Brain microvascular endothelial cell (primary cell): ENCODE results near the gene PRSS22.

Experiments
- DNase-seq: peaks from one replicate; pipeline ENCODE4 v3.0.0-alpha.2; 2020
- H3K27ac ChIP-seq: fragments of 250-450 bp; sonication (Bioruptor Pico); 2 replicates; pipeline ENCODE4 v1.5.1; 2020; ENCODE audit warnings: mild to moderate bottlenecking, moderate library complexity
- H3K27me3 ChIP-seq: fragments of 250-450 bp; sonication (Bioruptor Pico); replicated peaks from 2 replicates; pipeline ENCODE4 v1.5.1; 2020; ENCODE audit warnings: mild to moderate bottlenecking
- H3K36me3 ChIP-seq: fragments of 250-450 bp; sonication (Bioruptor Pico); replicated peaks from 2 replicates; pipeline ENCODE4 v1.5.1; 2020; ENCODE audit warnings: mild to moderate bottlenecking
- H3K4me3 ChIP-seq: 2 replicates; pipeline ENCODE4 v1.5.1; 2011; ENCODE audit warnings: low read depth, mild to moderate bottlenecking, control low read depth, low read length, moderate library complexity
- CTCF ChIP-seq: IDR thresholded peaks from 2 replicates; pipeline ENCODE4 v1.5.1; 2011; ENCODE audit warnings: low read depth, mild to moderate bottlenecking, moderate library complexity, low read length, control low read depth, inconsistent platforms; ENCODE audit errors: missing control alignments
- in situ Hi-C: cut with HindIII; loops from 2 replicates; pipeline ENCODE4 v1.10.0; 2017; ENCODE audit warnings: low sequenced_read_pairs, low pct_ligation_motif_present

PRSS22 gene

GRCh38 chr16:2835638-2836493 lies 22.1 kb downstream of the PRSS22 start:
- Histone ChIP-seq H3K27me3 (no peaks in the 10 kb centered on the region), H3K27ac (peak overlapping the region; percentile 26), H3K36me3 (no peaks in the 10 kb centered on the region), H3K4me3 (no peak overlapping the region)
- no peak for TF ChIP-seq CTCF
- DNase-seq = peak; percentile 90
- in situ Hi-C loops = no loop called here

- in situ Hi-C loops = no loop called here
- no peak for DNase-seq
- no peak overlapping the region for H3K27ac ChIP-seq
- H3K4me3 ChIP-seq = no peak overlapping the region
- H3K36me3 ChIP-seq = no peaks in the 10 kb centered on the region
- no peak for TF ChIP-seq CTCF
- H3K27me3 ChIP-seq = no peaks in the 10 kb centered on the region
Measured at GRCh38 chr16:2834968-2835367, 23.0 kb downstream of the PRSS22 start.

- Histone ChIP-seq H3K4me3 (no peak overlapping the region), H3K36me3 (no peaks in the 10 kb centered on the region), H3K27me3 (no peaks in the 10 kb centered on the region), H3K27ac (no peak overlapping the region)
- in situ Hi-C loops = no loop called here
- DNase-seq = no peak
- no peak for TF ChIP-seq CTCF
Measured at GRCh38 chr16:2833776-2834175, 24.2 kb downstream of the PRSS22 start.

GRCh38 chr16:2831203-2831602 lies 26.8 kb downstream of the PRSS22 start:
- no peak for DNase-seq
- Histone ChIP-seq H3K27me3 (no peaks in the 10 kb centered on the region), H3K27ac (no peak overlapping the region), H3K36me3 (no peaks in the 10 kb centered on the region), H3K4me3 (no peak overlapping the region)
- in situ Hi-C loops = no loop called here
- no peak for TF ChIP-seq CTCF

- H3K27me3 ChIP-seq = no peaks in the 10 kb centered on the region
- no peak for TF ChIP-seq CTCF
- H3K27ac ChIP-seq = no peak overlapping the region
- in situ Hi-C loops = no loop called here
- no peak for DNase-seq
- no peak overlapping the region for H3K4me3 ChIP-seq
- H3K36me3 ChIP-seq = no peaks in the 10 kb centered on the region
Measured at GRCh38 chr16:2830355-2830695, 27.6 kb downstream of the PRSS22 start.
